Glomerular visceral epithelial cell (primary cell): Measurements from ENCODE around the gene ADAM19.

Experiments used
- DNase-seq: peaks from one replicate; pipeline ENCODE4 v3.0.0-alpha.2; 2016; ENCODE audit errors: extremely low spot score

The ADAM19 gene

DNA sequence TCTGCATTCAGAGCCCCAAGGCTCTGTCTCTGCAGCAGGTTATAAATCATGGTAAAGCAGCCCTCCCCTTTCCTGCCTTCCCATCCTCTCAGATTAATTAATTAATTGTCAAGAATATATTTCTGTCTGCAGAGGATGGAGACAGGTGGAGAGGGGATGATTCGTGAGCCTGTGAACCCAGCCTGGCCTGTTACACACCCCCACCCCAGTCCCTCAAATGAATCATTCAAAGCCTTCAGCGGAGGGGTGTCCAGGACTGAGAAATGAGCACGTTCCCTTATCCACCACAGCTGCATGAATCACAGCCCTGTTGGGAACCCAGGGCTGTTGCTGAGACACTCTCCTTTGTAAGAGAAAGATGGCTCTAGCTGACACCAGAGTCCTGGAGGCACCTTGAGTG is 59.6 kb downstream of the ADAM19 start:
- DNase-seq: peak; percentile 90

DNA sequence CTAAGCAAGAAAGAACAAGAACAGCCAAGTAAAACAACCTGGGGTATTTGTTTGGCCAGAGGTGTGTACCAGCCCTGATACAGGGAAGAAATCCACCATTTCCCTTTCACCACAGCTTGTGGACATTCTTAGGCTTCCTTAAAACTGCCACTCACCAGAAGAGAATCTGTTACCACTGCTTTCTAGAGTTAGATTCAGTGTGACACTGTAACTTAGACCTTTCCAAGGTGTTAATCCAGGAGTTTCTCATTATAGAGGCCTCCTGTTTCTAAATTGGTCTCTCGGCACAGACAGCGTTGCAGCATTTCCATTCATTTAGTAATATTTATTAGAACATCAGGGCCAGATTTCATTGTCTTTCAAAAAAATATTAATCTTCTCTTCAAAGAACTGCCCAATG is 60.6 kb downstream of the ADAM19 start:
- DNase-seq: no peak

DNA sequence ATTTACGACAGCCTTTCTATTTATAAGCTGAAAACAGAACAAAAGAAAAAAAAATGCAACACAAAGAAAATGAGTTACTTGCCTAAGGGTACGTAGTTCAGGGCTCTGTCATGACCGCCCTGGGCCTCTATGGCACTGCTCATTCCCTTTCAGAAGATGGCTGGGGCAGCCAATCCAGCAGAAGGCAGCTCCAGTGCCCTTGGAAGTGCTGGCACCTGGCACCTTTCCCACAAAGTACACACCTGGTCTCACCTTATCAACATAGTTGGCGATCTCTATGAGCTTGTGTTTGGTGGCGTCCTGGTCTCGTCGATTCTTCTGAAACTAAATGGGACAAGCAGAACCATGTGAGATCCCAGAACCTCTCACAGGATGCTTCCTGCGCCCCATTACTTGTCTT is 62.4 kb downstream of the ADAM19 start:
- DNase-seq: no peak

DNA sequence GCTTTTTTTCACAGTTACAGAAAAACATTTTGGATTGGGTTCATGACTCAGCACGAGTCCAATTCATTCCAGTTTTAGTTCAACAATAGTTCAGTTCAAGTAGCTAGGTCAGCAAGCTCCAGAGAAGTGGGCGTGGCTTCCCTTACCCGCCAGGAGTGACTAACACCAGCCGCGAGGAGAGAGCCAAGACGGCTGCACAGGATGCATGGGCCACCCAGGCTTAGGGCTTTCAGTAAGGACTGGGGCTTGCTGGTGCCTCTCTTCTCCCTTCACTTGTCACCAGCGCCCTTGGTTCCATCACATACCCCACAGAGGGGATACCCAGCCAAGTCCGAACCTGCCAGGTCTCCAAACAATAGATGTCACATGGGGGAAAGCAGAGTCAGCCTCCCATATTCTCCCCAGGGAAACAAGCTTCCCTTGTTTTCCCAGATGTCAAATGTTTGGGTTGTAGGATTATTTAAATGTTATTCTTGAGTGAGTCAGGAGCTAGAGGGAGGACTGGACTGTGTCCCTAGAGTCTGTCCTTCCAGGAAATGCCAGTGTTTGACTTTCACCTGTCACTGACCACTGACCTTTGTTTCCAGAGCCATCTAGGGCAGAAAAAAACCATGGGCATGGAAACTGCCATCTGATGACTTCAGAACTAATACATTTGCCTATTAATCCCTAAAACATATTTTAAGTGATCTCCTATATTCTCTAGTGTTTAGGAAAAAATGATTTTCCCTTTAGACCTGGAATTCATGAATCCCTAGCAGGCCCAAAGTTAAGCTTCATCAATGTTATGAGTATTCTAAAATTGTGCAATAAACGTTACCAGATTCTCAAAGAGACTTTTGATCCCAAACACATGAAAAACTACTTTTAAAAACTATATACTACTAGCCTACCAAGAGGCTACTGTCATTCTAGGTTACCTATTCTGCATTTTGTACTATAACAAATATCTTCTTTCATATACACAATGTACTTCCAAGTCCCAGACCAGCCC is 63.6 kb downstream of the ADAM19 start:
- DNase-seq: peak; percentile 93

DNA sequence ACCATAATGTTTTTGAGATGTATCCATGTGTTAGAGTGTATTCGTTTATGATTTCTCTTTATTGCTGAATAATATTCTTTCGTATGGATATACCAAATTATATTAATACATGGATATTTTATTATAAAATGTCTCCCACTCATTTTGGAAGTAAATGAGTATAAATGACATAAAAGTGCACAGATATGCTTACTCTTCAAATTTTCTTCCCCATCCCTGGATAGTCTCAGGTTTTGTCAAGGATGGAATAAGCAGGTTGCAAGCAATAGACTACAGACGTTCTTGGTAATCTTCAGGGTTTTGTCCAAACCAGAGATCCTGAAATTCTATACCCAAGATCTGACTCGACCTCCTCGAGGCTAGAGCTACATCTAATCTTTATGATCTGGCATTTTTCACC is 64.9 kb downstream of the ADAM19 start:
- no peak for DNase-seq

DNA sequence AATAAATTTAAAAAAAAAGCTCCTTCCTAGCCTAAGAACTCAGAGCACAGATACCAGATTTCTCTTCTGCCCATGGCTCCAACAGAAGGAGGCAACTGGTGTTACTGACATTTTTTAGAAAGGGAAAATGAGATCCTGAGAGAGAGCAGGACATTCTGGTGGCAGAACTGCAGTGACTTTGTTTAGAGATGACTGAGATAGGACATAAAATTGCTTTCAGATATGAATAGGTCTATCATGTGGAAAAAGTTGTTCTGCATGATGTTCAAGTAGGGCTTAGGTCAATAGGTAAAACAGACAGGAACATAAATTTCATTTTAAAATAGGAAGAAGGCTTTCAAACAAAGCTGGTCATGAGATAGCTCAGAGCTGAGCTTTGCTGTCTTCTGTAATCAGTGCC is 66.0 kb downstream of the ADAM19 start:
- no peak for DNase-seq

DNA sequence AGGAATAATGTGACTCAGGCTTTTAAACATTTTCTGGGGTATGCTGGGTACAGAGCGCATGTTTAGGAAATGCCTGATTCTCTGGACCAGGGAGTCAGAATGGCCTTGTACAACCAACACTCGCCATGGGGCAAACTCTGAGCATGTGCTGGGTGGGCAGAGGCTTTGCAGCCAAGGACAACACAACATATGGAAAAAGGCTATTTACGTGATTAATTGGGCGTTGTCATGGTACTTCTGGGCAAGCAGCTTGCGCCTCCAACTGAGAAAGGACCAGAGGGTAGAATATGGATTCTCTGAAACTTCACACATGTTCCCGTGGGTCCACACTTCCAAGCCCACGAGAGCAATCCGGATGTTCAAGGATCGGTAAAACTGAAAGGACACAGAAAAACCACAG is 66.5 kb downstream of the ADAM19 start:
- no peak for DNase-seq

DNA sequence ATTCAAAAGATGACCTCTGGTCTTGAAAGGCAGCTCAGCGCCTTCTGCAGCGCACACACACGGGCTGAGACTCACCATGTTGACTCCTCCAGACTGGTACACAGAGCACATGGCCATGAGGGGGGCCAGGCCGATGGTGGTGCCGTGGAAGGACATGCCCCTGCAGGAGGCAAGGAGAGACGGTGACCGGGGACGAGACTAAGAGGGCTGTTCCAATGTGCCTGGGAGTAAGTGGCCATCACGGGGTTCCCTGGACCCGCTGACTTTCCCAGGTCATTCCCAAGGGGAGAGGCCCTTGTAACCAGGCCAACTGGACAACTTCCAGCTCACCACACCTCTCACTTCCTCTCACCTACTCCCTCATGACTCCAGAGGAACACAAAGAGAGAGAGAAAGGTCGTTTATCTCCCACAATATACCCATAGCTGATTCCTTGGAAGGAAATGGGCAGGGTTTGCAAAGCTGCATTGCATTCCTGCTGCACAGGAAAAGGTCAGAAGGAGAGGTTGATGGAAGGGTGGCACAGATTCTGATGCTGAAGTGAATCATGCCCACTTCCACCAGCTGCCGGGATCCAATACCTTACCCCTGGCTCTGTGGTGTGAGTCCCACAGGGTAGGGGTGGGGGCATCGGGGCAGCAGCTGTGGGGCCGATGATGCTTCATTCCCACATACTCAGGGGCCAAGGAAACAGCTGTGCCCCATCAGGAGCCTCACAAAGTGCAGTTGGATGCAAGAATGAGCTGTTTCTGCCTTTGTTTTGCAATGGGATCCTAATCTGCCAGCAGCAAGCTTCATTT is 68.4 kb downstream of the ADAM19 start:
- DNase-seq: peak; percentile 53

DNA sequence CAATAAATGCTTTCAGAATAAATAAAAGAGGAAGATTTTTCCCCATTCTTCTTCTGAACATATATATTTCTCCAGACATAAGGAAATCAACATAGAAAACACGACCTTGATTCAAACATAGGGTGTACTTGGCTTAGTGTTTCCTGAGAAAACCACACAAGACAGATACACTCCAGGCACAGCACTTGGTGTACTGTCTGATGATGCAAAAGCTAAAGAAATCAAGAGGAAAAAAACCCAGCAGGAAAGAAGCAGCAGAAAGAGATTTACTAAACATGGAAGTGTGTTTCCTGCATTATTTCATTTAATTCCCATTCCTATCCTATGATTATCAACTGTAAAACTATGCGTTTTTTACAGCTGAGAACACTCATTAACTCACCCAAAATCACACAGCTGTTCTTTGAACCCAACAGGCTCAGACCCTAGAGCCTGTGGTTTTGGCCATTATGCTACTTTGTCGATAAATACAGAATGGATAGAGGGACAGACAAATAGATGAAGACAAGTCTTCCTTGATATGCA is 69.4 kb downstream of the ADAM19 start:
- DNase-seq: no peak

DNA sequence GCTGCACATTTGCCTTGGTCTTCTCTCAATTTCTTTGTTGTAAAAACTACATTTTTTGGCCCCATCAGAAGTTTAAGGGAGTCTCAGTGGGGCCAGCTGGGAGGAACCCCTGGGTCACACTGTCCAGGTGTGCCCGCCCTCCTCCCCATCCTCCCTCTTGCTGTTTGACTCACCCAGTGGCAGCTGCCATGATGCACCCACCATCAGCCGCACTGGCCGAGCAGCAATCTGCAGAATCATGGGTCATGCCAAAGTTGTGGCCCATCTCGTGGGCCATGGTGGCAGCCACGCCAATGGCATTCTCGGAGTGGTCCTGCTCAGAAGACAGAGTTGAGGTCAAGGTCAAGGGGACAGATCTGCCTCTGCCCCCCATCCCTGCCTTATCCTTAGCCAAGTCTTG is 70.1 kb downstream of the ADAM19 start:
- no peak for DNase-seq

DNA sequence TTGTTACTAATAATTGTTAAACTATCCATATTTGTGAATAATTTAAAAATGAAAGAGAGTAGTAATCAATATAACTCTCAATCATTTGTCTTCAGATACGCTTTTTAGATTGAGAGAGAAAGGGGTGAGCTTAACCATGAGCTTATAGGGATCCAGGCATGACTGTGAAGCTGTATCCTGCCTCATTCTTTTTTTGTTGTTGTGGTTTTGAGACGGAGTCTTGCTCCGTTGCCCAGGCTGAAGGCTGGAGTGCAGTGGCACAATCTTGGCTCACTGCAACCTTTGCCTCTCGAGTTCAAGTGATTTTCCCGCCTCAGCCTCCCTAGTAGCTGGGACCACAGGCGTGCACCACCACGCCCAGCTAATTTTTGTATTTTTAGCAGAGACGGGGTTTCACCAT is 71.5 kb downstream of the ADAM19 start:
- DNase-seq: no peak

DNA sequence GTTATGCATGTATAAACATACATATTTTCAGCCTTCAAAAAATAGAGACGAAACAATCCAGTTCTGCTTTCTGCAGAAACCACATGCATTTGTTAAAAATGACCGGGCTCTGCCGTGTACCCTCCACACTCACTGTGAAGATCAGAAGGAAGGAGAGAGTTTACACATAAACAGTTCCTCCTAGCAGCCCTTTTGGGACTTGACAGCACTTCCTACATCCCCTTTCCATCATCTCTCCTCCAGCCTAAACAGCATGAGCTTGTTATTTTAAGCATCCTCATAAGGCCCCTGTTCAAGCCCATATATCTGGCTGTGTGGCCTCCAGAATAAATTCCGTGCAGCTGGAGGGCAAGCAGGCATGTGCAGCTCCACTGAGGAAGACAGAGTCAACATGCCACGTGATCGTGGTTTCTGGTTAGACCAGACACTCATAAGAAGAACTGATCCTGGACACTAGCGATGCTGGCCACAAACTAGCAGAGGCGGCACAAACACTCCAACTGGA is 73.4 kb downstream of the ADAM19 start:
- peak; percentile 33 for DNase-seq

DNA sequence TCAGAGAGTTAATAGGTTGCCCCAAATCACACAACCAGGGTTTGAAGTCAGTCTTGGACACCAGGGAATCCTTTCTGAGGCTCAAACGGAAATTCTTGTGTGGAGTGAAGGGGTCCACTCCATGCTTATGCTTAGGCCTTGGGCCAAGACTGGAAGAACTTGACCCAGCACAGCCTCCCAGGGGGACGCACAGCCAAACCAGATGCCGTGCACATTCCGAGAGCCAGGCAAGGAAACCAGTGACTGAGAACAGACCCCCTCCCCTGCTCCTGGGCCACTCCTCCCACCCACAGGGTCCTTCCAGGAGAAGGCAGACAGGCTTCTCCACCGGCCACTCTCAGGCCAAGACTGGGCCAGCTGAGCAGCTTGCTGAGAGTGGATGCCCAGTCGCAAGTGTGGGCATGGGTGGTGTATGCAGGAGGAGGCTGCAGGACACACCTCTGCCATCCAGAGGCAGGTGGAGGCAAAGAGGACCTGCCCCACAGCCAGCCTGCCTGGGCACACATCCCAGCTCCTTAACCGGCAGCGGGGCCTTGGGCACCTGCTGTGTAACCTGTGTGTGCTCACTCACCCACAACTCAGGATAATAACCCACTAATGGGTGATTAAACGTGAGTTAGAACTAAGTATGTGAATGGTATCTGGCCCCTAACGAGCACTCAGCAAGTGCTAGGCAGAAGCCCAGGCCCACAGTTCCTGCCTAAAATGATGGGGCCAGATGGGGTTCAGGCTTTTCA is 77.5 kb downstream of the ADAM19 start:
- DNase-seq: no peak

DNA sequence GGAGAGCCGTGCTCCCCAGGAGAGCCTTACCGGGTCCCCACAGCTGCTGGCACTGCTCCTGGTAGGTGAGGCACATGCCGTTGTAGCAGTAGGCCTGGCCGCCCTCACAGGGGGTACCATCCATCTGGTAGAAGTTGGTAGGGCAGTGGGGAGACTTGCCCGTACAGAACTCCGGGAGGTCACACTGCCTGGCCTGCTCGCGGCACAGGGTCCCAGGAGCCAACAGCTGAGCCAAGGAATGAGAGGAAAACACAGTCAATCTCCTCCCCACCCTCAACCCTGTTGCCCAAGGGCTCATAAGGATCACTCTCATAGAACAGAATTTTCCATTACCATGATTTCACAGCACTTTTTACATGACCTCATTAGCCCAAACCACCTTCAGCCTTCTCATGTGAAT is 78.7 kb downstream of the ADAM19 start:
- no peak for DNase-seq

DNA sequence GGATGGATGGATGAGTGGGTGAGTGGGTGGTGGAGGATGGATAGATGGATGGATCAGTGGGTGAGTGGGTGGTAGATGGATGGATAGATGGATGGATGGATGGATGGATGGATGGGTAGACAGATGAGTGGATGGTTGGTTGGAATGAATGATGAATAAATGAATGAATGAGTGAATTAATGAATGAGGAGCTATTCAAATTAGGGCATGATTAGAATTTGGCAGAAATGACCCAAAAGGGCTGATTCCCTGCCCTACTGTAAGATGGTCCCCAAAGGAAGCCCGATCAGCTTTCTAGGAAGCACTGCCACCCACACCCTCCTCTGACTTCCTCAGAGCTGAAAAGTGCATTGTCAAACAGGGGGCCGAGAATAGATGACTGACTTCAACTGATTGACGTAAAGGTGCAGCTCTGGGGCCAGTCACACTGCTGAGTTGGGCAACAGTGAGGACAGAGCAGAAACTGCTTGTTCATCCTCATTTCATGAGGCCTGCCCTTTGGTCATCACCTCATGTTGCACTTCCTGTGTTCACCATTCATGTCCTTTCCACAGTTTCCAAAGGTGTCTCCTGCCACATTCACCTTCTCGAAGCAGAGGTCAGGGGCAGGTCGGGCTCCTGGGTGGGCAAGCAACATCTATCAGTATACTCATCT is 81.3 kb downstream of the ADAM19 start:
- DNase-seq: no peak

DNA sequence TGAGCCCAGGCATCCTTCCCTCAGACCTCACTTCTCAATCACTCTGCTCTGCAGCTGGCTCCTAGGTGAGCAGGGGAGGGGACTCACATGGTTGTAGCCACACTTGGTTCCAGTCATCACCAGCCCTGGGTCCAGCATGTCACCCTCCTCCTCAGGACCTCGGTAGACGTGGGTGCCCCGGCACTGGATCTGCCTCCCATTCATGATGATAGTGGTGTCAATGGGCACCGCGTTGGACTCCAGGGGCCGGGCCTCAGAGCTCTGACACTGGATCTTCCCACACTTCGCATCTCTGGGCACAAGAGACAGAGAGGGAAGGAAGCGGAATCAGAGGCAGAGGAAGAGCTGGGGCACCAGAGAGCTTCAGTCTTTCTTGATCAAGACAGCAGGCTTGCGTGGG is 82.7 kb downstream of the ADAM19 start:
- DNase-seq: no peak

DNA sequence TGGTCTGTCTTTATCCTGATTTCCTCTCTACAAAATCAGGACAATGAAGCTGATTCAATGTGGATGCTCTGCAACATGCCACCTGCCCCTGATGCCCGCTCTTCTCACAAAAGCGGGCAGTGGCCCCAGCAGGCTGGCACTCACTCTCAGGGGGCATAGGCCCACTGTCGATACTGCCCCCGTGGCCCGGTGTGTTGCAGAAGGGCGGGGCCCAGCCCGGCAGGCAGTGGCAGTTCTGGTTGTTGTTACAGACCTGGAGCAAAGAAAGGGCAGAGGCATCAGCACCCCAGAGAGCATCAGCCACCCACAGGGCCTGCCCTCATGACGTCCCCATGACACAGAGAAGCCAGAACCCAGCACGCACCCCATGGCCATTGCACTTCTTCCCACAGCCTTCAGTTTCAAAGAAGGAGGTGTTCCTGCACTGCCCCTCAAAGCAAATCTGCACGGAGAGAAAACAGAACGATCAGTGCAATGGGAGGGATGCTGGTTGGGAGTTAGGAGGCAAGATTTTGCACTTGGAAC is 84.0 kb downstream of the ADAM19 start:
- DNase-seq: no peak

DNA sequence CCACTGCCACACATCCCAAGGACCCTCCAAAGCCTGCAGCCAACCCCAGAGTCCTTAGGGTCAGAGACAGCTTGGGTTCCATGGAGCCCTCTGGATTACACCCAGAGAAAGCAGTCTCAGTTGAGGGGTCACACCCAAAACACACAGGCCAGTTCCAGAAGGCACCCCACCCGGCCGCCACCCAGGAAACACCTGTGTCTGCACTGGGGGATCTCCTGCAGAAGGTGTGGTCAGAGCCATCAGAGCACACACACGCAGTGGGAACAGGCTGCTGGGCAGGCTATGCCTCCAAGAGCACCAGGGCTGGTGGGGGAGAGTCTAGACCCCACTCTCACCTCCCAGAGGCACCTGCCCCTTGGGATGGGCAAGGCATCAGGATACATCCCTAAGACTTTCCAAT is 88.2 kb downstream of the ADAM19 start:
- DNase-seq: no peak

DNA sequence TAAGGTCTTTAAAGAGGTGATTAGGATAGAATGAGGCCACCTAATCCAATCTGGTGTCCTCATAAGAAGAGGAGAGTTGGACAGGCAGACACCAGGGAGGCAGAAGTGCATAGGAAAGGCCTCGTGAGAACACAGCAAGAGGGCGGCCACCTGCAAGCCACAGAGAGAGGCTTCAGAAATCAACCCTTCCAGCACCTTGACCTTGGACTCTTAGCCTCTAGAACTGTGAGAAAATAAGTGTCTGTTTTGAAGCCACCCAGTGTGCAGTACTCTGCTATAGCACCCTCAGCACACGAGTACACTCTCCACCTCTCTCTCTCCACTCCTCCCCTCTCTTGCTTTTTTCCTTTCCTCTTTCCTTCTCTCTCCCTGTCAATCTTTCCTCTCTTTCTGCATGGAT is 88.7 kb downstream of the ADAM19 start:
- no peak for DNase-seq

DNA sequence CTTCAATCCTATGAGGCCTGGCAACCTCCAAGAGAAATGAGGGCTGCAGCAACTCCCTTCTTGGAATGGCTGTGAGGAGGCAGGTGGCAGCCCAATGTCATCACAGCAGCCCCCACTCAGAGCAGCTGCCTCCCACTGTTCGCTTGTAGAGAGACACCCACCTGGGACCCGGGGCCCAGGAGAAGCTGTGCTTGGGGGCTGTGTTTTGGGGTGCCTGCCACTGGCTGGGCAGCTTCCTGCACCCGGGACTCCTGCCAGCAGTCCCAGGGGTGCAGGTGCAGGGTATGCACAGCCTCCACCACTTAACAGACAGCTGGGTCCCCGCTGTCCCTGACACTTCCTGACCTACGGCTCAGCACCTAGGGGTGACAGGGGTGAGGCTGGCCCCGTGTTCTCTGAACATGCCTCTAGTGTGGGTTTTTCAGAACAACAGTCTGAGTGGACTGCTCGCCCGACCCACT is 89.3 kb downstream of the ADAM19 start:
- DNase-seq: no peak

DNA sequence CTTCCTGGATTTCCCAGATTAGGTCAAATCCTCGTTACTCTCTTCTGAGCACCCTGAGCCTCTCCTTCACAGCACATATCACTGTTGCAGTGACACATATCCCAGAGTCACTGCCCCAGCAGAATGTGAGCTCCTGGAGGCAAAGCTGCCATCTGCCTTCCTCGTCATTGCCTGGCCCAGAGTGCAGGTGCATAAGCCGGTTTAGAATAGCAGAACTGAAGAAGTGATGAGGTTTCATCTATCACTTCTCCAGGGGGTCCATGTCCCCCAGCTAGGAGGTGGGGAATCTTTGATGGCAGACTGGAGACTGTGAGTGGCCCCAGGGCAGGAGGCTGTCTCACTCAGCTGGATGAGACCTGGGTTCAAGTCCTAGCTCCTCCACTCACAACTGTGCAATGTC is 89.8 kb downstream of the ADAM19 start:
- DNase-seq: no peak
